ENCODE results near the gene EFHD1. TPM values are rescaled to one million over a fixed set of nuclear protein-coding genes. Genes with fewer than 3 reads are reported as not detected.

Gene EFHD1
- total RNA-seq, 1 experiment from 2014 or later = 0.58 TPM

DNA sequence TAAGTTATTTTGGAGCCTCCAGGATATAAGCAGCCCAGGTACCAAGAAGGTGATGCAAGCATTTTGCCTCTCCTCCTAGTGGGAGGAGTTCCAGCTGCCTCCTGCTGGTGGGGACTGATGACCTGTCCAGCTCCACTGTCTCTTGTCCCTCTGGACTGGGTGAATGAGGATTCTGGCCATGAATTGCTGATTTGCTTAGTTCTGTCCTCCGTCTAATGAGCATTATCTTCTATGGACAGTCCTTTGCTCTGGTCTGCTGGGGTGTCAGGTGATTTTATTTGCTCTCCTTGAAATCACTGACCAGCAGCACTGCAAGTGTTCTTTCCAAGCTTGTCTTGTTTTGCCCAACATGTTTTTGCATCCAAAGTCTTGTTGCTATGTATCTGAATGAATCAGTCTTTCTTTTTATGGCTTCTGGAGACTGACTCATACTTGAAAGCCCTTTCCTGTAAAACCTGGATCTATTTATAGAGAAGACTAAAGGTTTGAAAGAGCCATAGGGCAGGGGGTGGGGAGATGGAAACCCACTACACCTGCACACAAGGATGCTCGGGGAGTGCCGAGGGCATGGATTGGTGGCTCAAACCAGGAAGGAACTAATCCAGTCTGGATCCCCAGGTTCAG is 40.5 kb upstream of the EFHD1 start:
- no TSS peak for BruUV-seq (replicated peaks)
- TF ChIP-seq EZH2 (IDR thresholded peaks at IDR 0.05; ENCODE audit: borderline replicate concordance, low read depth, low read length, poor library complexity, severe bottlenecking) = no peak
- TF ChIP-seq, protein P1, sequence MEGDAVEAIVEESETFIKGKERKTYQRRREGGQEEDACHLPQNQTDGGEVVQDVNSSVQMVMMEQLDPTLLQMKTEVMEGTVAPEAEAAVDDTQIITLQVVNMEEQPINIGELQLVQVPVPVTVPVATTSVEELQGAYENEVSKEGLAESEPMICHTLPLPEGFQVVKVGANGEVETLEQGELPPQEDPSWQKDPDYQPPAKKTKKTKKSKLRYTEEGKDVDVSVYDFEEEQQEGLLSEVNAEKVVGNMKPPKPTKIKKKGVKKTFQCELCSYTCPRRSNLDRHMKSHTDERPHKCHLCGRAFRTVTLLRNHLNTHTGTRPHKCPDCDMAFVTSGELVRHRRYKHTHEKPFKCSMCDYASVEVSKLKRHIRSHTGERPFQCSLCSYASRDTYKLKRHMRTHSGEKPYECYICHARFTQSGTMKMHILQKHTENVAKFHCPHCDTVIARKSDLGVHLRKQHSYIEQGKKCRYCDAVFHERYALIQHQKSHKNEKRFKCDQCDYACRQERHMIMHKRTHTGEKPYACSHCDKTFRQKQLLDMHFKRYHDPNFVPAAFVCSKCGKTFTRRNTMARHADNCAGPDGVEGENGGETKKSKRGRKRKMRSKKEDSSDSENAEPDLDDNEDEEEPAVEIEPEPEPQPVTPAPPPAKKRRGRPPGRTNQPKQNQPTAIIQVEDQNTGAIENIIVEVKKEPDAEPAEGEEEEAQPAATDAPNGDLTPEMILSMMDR (conservative IDR thresholded peaks at IDR 0.05; ENCODE audit: low read depth, low read length) = no peak

DNA sequence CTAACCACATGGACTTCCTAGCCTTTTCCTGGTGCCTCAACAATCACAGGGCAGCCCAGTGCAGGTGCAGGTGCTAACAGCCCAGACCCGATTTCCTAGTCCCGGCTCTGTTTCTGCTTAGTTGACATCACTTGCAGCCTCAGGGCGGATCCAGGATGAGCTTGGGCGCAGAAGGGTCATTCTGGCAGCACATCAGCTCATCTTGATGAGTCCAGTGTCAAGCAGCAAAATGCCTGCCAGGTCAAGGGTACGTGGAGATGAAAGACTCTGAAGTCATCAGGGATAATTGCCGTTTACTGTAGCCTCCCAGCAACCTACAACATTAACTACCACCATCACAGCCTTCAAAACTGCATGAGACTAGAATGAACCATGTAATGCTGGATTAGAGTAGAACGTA is 39.4 kb upstream of the EFHD1 start:
- TF ChIP-seq EZH2 (IDR thresholded peaks at IDR 0.05; ENCODE audit: borderline replicate concordance, low read depth, low read length, poor library complexity, severe bottlenecking) = no peak
- TF ChIP-seq, protein P1 (conservative IDR thresholded peaks at IDR 0.05; ENCODE audit: low read depth, low read length) = no peak
- Histone ChIP-seq H3K36me3 (ENCODE audit: insufficient read depth, low read length, poor library complexity, severe bottlenecking) (no peaks in the 10 kb centered on the region), H3K9me3 (ENCODE audit: low read depth, low read length, poor library complexity, severe bottlenecking) (no peaks in the 10 kb centered on the region), H3K4me1 (ENCODE audit: insufficient read depth, low read length, poor library complexity, severe bottlenecking) (no peaks in the 10 kb centered on the region), H3K27ac (ENCODE audit: low read depth, low read length, poor library complexity, severe bottlenecking) (no peak overlapping the region), H3K27me3 (replicated peaks; ENCODE audit: insufficient read depth, low read depth, low read length, poor library complexity) (no peaks in the 10 kb centered on the region), H3K4me3 (ENCODE audit: low read depth, low read length, poor library complexity, severe bottlenecking) (no peak overlapping the region)
- no TSS peak for BruUV-seq (replicated peaks)
- intact Hi-C loops (cut with micrococcal nuclease; ENCODE audit: unreplicated experiment) = no loop called here
- DNase-seq (ENCODE audit: low spot score) = no peak
- ChIA-PET POLR2A (ENCODE audit: low non-redundant PET) (no interaction called here), CTCF (no interaction called here)

More for the DNA sequence above, 40.5 kb upstream of the EFHD1 start:
- Histone ChIP-seq H3K4me3 (ENCODE audit: low read depth, low read length, poor library complexity, severe bottlenecking) (no peak overlapping the region), H3K4me1 (ENCODE audit: insufficient read depth, low read length, poor library complexity, severe bottlenecking) (no peaks in the 10 kb centered on the region), H3K9me3 (ENCODE audit: low read depth, low read length, poor library complexity, severe bottlenecking) (no peaks in the 10 kb centered on the region), H3K27me3 (replicated peaks; ENCODE audit: insufficient read depth, low read depth, low read length, poor library complexity) (no peaks in the 10 kb centered on the region), H3K36me3 (ENCODE audit: insufficient read depth, low read length, poor library complexity, severe bottlenecking) (no peaks in the 10 kb centered on the region), H3K27ac (ENCODE audit: low read depth, low read length, poor library complexity, severe bottlenecking) (no peak overlapping the region)
- ChIA-PET CTCF (no interaction called here), POLR2A (ENCODE audit: low non-redundant PET) (no interaction called here)
- intact Hi-C loops (cut with micrococcal nuclease; ENCODE audit: unreplicated experiment) = no loop called here
- DNase-seq (ENCODE audit: low spot score) = no peak

DNA sequence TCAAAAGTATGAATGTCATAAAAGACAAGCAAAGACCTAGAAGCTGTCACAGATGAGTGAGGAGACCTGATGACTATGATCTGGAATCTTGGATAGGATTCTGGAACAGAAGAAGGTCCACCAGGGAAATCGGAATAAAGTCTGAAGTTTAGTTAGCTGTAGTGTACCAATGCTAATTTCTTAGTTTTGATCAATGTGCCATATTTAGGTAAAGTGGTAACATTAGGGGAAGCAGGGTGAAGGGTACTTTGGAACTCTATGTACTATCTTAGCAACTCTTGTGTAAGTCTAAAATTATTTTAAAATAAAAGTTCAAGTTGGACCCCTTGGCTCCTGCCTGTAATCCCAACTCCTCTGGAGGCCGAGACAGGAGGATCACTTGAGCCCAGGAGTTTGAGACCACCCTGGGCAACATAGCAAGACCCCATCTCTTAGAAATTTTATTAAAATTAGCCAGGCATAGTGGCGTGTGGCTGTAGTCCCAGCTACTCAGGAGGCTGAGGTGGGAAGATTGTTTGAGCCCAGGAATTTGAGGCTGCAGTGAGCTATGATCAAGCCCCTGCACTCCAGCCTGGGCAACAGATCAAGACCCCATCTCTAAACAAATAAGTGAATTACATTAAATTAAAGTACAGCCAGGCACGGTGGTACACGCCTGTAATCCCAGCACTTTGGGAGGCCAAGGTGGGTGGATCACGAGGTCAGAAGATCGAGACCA is 35.9 kb upstream of the EFHD1 start:
- CTCF ChIA-PET = no interaction called here
- intact Hi-C loops (cut with micrococcal nuclease; ENCODE audit: unreplicated experiment) = no loop called here
- no TSS peak for BruUV-seq (replicated peaks)

More for the DNA sequence above, 35.9 kb upstream of the EFHD1 start:
- no peak for DNase-seq (ENCODE audit: low spot score)
- POLR2A ChIA-PET (ENCODE audit: low non-redundant PET) = no interaction called here
- H3K36me3 ChIP-seq (ENCODE audit: insufficient read depth, low read length, poor library complexity, severe bottlenecking) = no peaks in the 10 kb centered on the region
- no peaks in the 10 kb centered on the region for H3K9me3 ChIP-seq (ENCODE audit: low read depth, low read length, poor library complexity, severe bottlenecking)
- no peak for TF ChIP-seq EZH2 (IDR thresholded peaks at IDR 0.05; ENCODE audit: borderline replicate concordance, low read depth, low read length, poor library complexity, severe bottlenecking)
- TF ChIP-seq, protein P1 (conservative IDR thresholded peaks at IDR 0.05; ENCODE audit: low read depth, low read length) = no peak
- H3K4me1 ChIP-seq (ENCODE audit: insufficient read depth, low read length, poor library complexity, severe bottlenecking) = no peaks in the 10 kb centered on the region
- no peak overlapping the region for H3K27ac ChIP-seq (ENCODE audit: low read depth, low read length, poor library complexity, severe bottlenecking)
- no peak overlapping the region for H3K4me3 ChIP-seq (ENCODE audit: low read depth, low read length, poor library complexity, severe bottlenecking)
- no peaks in the 10 kb centered on the region for H3K27me3 ChIP-seq (replicated peaks; ENCODE audit: insufficient read depth, low read depth, low read length, poor library complexity)
